GM19099 (cell line): ENCODE data around the gene FNDC3A.

Experiments used
- POLR2A ChIP-seq: IDR thresholded peaks from 3 replicates; pipeline ENCODE4 v1.6.1; 2011; ENCODE audit warnings: low read depth; ENCODE audit not compliant: insufficient read length; ENCODE audit errors: extremely low read depth

FNDC3A gene

DNA sequence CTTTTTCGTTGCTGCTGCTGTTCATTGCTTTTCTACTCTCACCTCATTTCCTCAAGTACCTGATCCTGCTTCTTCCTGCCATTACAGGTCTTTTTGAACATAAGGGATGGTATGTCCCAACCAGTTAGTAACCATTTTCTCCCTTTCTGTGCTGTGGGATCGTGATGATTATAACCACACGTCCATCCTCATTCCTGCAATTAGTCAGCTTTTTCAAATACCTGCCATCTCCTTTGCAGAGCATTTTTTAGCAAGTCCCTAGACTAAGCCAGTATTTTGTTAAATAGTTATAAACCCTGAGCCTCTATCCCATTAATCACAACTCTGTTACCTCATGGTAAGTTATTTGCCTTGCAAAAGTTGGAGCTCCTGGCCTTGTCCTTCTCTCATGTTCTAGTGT lies 109.2 kb downstream of the FNDC3A start:
- no peak for TF ChIP-seq POLR2A

DNA sequence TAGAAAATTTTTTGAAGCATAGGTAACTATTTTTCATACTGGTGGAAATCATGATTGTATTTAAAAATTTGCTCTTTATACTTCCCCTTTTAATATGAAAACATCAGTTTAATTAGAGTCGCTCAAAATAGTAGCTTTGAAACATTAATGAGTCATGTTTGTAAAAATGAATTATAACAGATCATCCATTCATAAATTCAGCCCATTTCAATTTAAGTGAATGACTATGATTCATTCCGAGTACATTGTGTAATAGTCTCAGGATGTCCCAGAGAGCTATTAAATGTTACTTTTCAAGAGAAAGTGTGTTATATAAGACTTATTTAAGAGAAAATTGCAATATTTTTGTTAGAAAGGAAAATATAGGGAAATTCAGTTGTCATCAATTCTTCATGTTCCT lies 111.0 kb downstream of the FNDC3A start:
- TF ChIP-seq POLR2A = no peak

DNA sequence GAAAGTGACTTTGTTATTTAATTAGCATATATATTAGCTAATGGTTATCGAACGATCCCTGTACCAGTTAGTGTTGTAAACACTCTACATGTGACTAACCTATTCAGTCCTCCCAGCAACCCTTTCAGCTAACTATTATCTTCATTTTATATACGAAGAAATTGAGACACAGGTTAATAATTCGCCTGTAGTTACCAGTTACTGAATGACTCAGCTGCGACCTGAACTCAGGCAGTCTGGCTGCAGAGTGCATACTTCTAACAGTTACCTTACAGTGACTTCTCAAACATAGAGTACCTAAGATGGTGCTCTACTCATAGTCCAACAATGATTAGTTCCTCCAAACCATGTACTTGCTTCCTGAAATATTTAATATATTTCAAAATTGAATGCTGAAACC lies 117.7 kb downstream of the FNDC3A start:
- no peak for TF ChIP-seq POLR2A

DNA sequence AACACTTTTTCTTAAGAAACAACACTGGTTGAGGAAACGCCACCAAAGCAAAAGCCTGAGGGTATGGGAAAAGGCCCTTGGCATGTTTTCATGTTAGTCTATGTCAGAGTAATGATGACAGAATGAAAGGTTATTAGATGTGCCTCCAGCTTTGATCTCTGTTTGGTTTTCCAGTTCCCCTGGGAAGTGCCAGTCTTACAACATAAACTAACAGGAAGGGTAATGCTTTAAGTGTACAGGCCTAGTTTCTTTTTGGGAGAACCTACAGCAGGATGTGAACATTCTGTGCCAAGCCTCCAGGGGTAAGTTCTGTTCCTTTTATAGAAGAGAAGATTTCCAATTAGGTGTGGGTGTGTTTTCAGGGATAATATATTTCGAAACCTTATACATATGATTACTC lies 121.7 kb downstream of the FNDC3A start:
- TF ChIP-seq POLR2A = no peak

DNA sequence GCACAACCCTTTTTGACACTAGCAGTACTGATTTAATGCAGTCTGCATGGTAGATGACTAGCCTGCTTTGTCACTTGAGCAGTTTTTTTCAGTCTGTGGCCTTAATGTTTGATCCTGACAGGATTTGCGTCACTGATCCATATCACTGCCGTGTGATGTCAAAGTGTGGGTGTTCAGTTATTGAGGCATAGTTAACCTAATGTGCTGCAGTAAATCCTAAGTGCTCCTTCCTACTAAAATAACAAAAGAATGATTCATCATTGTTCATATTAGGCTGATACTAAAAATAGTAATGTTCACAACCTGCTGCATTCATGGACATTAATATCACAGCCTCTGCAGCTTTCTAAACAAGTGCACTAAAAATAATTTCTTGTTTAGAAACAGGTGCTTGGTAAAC lies 122.5 kb downstream of the FNDC3A start:
- no peak for TF ChIP-seq POLR2A

DNA sequence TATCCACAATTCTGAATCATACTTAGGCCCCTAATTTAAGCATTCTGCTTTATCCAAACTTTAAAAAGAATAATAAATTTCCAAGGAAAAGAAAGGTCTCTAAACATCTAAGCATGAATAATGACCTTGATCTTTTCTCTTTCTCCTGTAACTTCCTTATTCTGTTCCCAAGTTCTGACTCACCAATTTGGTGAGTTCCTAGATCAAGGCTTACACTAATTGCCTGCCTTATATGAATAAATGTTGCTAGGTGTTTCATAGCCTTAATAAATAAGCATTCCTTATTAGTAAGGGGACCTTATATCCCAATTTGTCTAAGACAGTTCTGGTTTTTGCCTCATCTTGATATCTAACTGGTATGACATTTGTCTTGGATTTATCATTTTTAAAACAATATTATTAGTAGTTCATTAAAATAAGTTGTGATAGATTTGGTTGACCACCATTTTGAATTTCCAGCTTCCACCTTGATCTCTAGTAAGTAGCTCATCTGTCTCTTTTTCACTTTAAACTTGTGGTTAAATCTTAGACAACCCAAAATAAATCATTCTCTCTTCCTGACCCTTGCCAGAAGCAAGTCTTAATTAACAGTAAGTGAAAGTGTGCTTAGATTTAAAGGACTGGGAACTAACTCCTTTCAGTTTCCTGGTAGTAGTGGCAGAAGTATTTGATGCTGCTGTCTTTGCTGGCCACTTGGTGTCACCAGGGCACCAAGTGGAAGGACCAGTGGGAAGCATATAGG lies 123.2 kb downstream of the FNDC3A start:
- no peak for TF ChIP-seq POLR2A

DNA sequence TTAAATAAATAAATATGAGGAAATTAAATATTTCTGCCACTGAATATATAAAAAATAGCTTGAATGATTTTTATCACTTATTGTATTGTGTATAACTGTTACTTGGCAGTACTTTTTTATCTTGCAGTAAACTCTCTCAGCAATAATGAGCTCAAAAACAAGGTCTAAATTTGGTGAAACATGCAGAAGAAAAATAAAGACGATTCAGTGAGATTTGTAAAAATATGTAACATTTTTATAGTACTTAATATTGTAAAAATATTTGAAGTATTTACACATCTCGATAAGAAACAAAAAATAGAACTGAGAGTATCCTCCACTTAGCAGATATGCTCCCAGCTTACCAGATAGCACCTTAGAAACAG lies 123.8 kb downstream of the FNDC3A start:
- no peak for TF ChIP-seq POLR2A

DNA sequence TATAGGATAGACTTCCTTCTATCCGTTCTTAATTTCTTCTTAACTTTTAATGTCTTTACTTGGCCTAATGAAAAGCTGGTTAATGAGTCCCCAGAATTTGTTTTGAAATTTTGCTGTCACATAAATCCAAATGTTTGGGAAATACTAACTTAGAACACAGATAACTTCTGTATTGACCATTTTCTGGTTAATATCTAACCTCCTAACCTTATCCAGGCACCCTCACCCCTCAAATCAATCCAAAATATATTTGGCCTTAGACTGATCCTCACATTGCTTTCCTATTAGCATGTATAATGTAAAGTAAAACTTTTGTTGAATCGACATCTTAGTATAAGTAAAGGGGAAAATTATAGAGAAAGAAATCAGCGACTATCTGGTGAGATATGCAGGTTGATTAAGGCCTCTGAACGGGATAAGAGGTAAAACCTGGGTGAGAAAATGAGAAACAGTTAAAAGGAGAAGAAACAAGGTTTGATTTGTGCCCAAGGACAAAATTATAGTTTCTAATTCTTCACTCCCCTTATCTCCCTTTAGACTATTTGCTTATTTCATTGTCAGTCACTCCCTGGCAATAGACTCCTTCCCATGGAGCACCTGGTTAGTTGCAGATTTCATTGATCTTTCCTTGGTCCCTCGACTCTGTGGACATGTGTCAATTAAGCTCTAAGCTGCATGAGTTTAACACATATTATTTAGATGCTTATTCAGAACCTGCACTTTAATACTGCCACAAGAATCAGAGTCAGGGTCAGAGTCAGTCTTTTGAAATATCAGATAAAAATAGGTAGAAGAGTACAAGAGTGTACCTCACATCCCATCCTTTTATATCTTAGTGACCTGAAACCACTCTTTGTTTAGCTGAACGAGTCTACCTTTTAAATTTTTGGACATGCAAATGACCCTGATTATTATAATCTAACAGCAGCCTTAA lies 125.2 kb downstream of the FNDC3A start:
- TF ChIP-seq POLR2A = no peak

DNA sequence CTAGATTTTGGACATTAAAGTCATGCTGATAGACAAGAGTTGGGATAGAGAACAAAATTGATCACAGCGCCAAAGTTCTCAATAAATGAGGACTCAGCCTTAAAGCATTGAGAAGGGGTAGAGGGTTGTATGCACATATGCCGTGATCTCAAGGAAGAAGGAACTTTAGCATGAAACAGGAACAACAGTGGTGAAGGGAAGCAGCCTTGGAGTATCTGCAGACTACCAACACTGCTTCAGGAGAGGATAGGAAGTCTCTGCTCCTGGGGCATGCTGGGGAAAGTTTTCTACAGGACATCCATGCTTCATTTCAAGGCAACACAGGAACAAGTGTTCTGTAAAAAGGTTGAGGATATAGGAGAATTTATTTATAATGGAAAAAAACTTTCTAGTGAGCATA lies 132.5 kb downstream of the FNDC3A start:
- TF ChIP-seq POLR2A = no peak

DNA sequence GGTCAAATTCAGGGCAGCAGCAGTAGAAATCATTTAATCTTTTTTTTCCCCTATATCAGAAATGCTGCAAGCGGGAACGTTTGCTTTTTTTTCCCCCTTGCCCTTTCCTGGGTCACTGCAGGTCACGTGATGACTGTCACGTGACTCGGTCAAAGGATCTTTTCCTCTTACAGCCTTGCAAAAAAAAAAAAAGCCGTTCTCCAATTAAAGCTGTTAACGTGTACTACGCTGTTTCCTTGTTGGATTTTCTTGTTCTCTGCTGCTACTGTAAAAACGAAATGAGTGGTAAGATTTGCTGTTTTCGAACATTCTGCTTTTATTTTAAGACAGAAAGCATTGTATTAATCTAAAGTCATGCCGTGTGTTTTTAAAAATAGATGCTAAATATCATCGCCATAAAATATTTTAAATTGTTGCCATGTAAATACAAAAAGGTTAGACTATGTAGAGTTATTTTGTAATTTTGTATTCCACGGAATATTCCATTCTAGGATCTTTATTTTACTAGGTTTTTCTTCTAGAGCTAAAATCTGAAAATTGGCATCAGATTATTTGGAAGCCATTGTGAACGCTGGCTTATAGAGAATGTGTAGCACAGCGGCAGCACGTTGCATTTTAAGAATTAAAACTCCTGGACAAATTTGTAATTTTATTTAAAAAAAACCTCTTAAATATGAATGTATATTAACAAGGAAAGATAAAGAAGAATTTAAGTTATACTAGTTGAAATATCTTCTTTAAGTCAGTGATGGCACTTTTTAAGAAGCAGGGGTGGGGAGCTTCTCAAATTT lies 134.6 kb downstream of the FNDC3A start:
- TF ChIP-seq POLR2A = peak; percentile 41

DNA sequence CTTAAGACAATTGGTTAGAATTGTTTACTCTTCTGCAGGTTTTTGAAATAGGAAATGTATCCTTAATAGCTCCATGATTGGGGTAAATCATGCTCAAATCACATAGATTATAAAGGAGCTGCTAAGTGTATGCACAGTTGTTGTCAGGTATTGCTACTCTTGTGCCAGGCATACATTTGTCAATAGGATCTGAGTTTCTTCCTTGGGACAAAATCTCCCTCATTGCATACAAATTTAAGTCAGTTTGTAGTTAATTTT lies 135.1 kb downstream of the FNDC3A start:
- TF ChIP-seq POLR2A = no peak

DNA sequence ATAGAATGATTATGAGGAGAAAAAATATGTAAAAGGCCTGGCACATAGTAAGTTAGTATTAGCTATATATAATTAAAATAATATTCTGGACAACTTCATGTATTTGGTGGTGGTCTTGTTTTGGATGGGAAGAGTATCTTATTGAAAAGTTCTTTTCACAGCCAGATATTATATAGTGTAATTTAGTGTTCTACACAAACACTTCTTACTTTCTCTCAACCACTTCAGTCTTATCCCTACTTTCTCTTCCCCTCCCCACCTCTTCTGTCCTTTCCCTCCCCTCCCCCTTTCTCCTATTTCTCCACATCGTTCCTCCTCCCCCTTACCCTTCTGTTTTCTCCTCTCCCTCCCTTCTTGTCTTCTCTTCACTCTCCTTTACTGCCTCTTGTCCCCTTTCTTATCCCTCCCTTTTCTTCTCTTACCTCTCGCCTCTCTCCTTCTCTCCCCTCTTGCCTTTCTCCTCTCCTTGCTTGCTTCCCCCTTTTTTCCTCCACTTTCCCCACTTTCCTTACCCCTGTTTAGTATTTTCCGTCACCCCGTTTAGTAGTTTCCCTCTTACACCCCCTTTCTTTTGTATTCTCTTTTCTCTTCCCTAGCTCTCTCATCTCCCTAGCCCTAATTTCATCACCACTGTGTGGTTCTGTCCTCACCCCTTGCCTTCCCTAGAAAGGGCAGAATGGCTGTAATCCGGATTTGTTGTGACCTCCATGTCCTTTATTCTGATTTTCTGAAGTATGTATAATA lies 137.2 kb downstream of the FNDC3A start:
- TF ChIP-seq POLR2A = no peak

DNA sequence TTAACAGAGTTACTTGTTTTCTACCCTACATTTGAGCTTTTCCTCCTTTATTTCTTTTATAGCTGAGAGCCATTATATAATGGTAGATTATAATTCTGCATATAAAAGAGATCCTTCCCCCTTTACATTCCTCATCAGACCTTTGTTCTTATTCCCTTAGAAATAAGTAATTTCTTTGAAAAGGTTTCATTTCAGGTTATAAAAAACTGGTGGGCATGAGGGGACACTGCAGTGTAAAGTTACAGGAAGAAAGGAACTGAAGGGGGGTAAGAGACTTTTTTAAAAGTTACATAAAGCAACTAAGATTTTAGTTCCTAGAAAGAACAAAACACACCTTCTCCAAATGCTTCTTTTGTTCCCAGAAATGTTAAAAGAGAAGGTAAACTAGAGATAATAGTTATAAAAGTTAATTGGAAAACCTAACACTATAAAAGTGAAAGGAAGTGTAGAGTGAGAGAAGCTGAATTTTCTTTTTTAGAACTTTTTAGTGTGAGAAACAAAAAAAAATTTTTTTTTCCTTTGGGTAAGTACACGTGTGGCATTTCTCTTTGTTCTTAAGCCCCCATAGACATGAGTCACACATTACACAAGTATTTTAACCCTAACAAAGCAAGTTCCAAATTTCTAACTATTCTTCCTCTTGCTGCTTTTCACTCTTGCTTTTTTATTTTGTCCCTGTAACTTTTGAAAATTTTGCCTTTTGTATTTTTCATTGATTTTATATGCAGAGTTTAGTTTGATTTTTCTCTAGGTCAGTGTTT lies 138.0 kb downstream of the FNDC3A start:
- TF ChIP-seq POLR2A = no peak

DNA sequence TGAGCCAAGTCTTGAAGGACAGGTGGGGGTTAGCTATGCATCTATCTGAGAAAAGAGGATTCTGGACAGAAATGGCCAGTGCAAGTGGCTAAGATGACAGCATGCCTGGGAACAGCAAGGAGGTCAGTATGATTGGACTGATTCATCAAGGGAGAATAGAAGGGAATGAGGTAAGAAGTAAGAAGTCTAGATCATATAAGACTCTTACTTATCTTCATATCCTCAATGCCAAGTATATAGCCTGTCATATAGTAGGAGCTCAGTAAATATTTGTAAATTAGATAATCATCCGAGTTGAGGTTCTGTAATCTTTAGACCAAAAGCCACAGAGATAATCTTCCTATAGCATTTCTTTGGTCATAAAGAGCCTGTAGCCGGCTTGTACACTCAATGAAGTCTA lies 141.2 kb downstream of the FNDC3A start:
- TF ChIP-seq POLR2A = no peak
